Activated CD8-positive, alpha-beta memory T cell treated with anti-CD3 and anti-CD28 coated beads for 48 hours (primary cell): ENCODE results near the gene HADHB.
"Not testable (repeated sequence)": the region's sequence is repeated elsewhere in the genome, so short reads cannot be mapped to it uniquely, and the experiment has no call there.

Experiments used
- DNase-seq, 3 experiments: peaks; one replicate each; pipeline ENCODE4 v3.0.0-alpha.2; 2020; ENCODE audit warnings: low read depth in 2 of 3, low spot score in 2 of 3

Gene HADHB

GRCh38 chr2:26327291-26328272, 82.8 kb downstream of the HADHB start:
- no peak for DNase-seq

DNA sequence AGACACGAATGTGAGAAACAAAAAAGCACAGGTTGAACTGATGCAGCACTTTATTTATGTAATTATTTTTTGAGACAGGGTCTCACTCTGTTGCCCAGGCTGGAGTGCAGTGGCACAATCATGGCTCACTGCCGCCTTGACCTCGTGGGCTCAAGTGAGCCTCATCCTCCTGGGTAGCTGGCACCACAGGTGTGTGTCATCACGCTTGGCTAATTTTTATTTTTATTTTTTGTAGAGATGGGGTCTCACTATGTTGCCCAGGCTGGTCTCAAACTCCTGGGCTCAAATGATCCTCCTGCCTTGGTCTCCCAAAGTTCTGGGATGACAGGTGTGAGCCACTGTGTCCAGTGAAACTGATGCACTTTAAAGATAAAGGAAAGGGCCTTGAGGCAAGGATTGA, 84.3 kb downstream of the HADHB start:
- not testable (repeated sequence) for DNase-seq

DNA sequence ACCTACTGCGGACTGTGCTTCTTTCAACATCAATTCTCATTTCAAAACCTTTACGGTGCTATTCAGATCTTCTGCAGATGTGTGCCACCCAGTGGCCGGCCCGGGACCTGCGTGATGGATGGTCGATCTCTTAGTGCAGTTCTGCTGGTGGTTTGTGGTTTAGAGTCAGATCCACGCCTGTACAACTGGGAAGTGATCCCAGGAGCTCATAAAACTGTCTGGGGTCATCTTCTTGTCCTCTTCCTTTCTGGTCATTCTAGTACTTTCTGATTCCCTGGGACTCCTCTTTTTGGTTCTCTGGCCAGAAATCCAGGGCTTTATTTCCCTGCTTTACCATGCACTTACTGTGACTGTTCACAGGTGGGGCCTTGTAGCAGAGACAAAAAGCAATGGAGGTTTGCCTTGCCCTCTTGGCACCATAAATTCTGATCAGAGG, 85.4 kb downstream of the HADHB start:
- DNase-seq = peak; percentile 39 to 56 (median 53)

DNA sequence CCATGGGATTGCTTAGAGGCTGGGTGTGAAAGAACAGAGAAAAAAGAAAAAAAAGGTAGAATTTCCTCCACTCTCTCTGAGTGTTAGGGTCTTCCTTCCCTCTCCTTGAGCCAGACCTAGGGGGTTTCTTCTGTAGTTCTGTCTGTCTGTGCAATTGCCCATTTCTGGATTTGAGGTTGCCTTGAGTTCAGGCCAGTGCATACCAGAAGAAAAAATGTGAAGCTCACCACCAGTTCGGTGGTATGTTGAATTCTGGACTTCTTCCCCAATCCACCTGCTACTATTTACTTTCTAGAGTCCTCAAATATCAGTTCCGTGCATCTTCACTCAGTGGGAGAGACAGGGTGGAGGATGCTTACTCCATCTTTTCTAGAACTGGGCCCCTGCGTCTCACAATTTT, 85.9 kb downstream of the HADHB start:
- no peak for DNase-seq

DNA sequence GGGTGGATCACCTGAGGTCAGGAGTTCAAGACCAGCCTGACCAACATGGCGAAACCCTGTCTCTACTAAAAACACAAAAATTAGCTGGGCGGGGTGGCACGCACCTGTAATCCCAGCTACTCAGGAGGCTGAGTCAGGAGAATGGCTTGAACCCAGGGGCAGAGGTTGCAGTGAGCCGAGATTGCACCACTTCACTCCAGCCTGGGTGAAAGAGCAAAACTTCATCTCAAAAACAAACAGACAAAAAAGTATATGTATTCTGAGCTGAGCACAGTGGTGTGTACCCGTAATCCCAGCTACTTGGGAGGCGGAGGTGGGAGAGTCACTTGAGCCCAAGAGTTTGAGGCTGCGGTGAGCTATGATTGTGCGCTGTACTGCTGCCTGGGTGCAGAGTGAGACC, 86.6 kb downstream of the HADHB start:
- DNase-seq = not testable (repeated sequence)

- no peak for DNase-seq
These were observed 88.6 kb downstream of the HADHB start for GRCh38 chr2:26333293-26333692.

- no peak for DNase-seq
These were observed 90.5 kb downstream of the HADHB start for GRCh38 chr2:26335231-26335630.

- no peak for DNase-seq
These were observed 92.0 kb downstream of the HADHB start for GRCh38 chr2:26336719-26337118.

DNA sequence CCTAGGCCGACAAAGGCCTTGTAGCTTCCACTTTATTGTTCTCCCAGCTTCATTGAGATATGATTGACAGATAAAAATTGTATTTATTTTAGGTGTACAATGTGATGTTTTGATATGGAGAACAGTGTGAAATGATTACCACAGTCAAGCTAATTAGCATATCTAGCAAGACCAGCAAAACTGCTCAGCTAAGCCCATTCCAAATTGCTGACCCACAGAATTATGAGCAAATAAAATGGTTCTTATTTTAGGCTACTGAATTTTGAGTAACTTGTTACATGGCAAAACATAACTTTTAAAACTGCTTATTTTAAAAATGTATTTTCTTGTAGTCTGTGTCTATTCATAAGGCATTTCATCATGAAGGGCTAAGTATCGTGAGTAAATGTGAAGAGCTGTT, 92.6 kb downstream of the HADHB start:
- DNase-seq = no peak
